Measurements from ENCODE around the gene SAMM50. TPM values are rescaled to one million over a fixed set of nuclear protein-coding genes. Genes with fewer than 3 reads are reported as not detected.

The SAMM50 gene
- total and polyA plus RNA-seq, 2 experiments from 2014 or later = 58.6 to 60.3 TPM

- TF ChIP-seq CTCF (conservative IDR thresholded peaks at IDR 0.05; ENCODE audit: low read depth in 2 of 2) = no peak
- TF ChIP-seq EZH2phosphoT487 (IDR thresholded peaks at IDR 0.05; ENCODE audit: unreplicated experiment) = no peak
- no peak for TF ChIP-seq JUNB (IDR thresholded peaks at IDR 0.05; ENCODE audit: unreplicated experiment)
- no peak for TF ChIP-seq REST (IDR thresholded peaks at IDR 0.05; ENCODE audit: unreplicated experiment)
These were observed 26.8 kb upstream of the SAMM50 start (continued) for GRCh38 chr22:43928468-43928867.

GRCh38 chr22:43928908-43929307, 26.3 kb upstream of the SAMM50 start:
- Histone ChIP-seq H3K9me2 (ENCODE audit: insufficient read depth) (no peaks in the 10 kb centered on the region), H3K27me3 (ENCODE audit: insufficient read depth) (no peaks in the 10 kb centered on the region), H3K79me2 (replicated peaks; ENCODE audit: insufficient read depth) (peaks cover 28% of the 10 kb centered on the region), H3K27ac (ENCODE audit: low read depth) (no peak overlapping the region), H3K4me1 (ENCODE audit: insufficient read depth) (peaks cover 14% of the 10 kb centered on the region), H3K36me3 (ENCODE audit: insufficient read depth) (peaks cover 31% of the 10 kb centered on the region), H3K4me2 (no peak overlapping the region), H3K4me3 (no peak overlapping the region), H4K20me1 (replicated peaks; ENCODE audit: insufficient read depth) (peaks cover 11% of the 10 kb centered on the region), H3F3A (replicated peaks; ENCODE audit: low read depth) (no peaks in the 10 kb centered on the region), H2AFZ (no peak overlapping the region)
- no peak for ATAC-seq
- no peaks in the 10 kb centered on the region for H3K9me3 Mint-ChIP-seq
- H3K36me3 Mint-ChIP-seq (ENCODE audit: low read depth) = peaks cover 59% of the 10 kb centered on the region
- TF ChIP-seq ETS1 (IDR thresholded peaks at IDR 0.05) (no peak), ZNF331 (CRISPR knock-in tag; IDR thresholded peaks at IDR 0.05; ENCODE audit: low read depth) (no peak), REST (IDR thresholded peaks at IDR 0.05; ENCODE audit: unreplicated experiment) (no peak), CREB1 (CRISPR knock-in tag; IDR thresholded peaks at IDR 0.05; ENCODE audit: low read depth) (no peak)
- DNase-seq (ENCODE audit: low spot score) = no peak
- H3K4me1 Mint-ChIP-seq = peaks cover 12% of the 10 kb centered on the region
- H3K27me3 Mint-ChIP-seq (ENCODE audit: insufficient read depth, low read depth, poor library complexity) = peaks cover 8% of the 10 kb centered on the region
- no peak overlapping the region for H3K27ac Mint-ChIP-seq
- no peak overlapping the region for H3K4me3 Mint-ChIP-seq
